T-cell (primary cell): Measurements from ENCODE around the gene RAB8B. TPM values are rescaled to one million over a fixed set of nuclear protein-coding genes. Genes with fewer than 3 reads are reported as not detected.
"Not testable (repeated sequence)": the region's sequence is repeated elsewhere in the genome, so short reads cannot be mapped to it uniquely, and the experiment has no call there.

Source experiments
- ATAC-seq, 4 experiments: fragments of 200-7000 bp in 3 of 4; fragments of 150-1000 bp in 1 of 4; cut with Tn5 transposase; replicated peaks in 1 of 4; 1 replicate in 3 of 4; 2 replicates in 1 of 4; pipeline ENCODE4 v1.10.0; 2021; ENCODE audit warnings: moderate library complexity in 3 of 4, mild to moderate bottlenecking in 2 of 4, moderate number of reproducible peaks in 1 of 4
- CTCF ChIA-PET, 2 donors: fragments of 300-600 bp; sonication (Branson Sonifier 250); formaldehyde crosslinking; loops; one replicate each; lab custom pipeline; 2022; ENCODE audit warnings: antibody characterized with exemption in 2 of 2; lab: Charles Lee
- POLR2A ChIA-PET, 2 donors: fragments of 300-600 bp; sonication (Branson Sonifier 250); formaldehyde crosslinking; loops; one replicate each; lab custom pipeline; 2022; ENCODE audit warnings: antibody characterized with exemption in 2 of 2; lab: Charles Lee
- DNase-seq, 35 experiments: peaks; one replicate each; pipeline versions ENCODE4 v3.0.0 to v3.0.0-alpha.2; 2013 to 2023
- H3K27ac ChIP-seq: one replicate; pipeline ENCODE4 v1.5.1; 2013; ENCODE audit warnings: low read length
- H3K27me3 ChIP-seq, 2 experiments: replicated peaks in 1 of 2; 1 replicate in 1 of 2; 2 replicates in 1 of 2; pipeline versions ENCODE4 v1.6.1 to v1.7.0; 2013; ENCODE audit warnings: low read length in 1 of 2, mixed read lengths in 1 of 2; ENCODE audit not compliant: control insufficient read depth in 2 of 2, insufficient read depth in 2 of 2; ENCODE audit errors: extremely low read depth in 1 of 2
- H3K36me3 ChIP-seq, 2 donors: 1 replicate in 1 of 2; 2 replicates in 1 of 2; pipeline versions ENCODE4 v1.6.1 to v1.7.0; 2013; ENCODE audit warnings: low read length in 1 of 2; ENCODE audit not compliant: control insufficient read depth in 2 of 2, insufficient read depth in 1 of 2; ENCODE audit errors: extremely low read depth in 1 of 2
- H3K4me1 ChIP-seq, 2 experiments: 1 replicate in 1 of 2; 2 replicates in 1 of 2; pipeline versions ENCODE4 v1.6.1 to v1.7.0; 2013; ENCODE audit warnings: low read length in 2 of 2, mixed read lengths in 1 of 2; ENCODE audit not compliant: insufficient read depth in 2 of 2, control insufficient read depth in 1 of 2; ENCODE audit errors: extremely low read depth in 1 of 2
- H3K4me3 ChIP-seq, 2 donors: 1 replicate in 1 of 2; 2 replicates in 1 of 2; pipeline versions ENCODE4 v1.5.1 to v1.7.0; 2013; ENCODE audit warnings: mild to moderate bottlenecking in 2 of 2, low read length in 1 of 2, moderate library complexity in 1 of 2; ENCODE audit not compliant: control insufficient read depth in 1 of 2; ENCODE audit errors: extremely low read depth in 1 of 2
- H3K9me3 ChIP-seq: 2 replicates; pipeline ENCODE4 v1.7.0; 2013
- H3K27ac Mint-ChIP-seq, 2 donors: one replicate each; pipeline ENCODE4 v1.8.0; 2020 to 2021; ENCODE audit warnings: mild to moderate bottlenecking in 2 of 2, mixed read lengths in 2 of 2
- H3K27me3 Mint-ChIP-seq, 2 donors: one replicate each; pipeline ENCODE4 v1.8.0; 2021 to 2022; ENCODE audit warnings: mixed read lengths in 2 of 2
- H3K36me3 Mint-ChIP-seq: one replicate; pipeline ENCODE4 v1.8.0; 2021; ENCODE audit warnings: mixed read lengths
- H3K4me1 Mint-ChIP-seq, 3 donors: one replicate each; pipeline ENCODE4 v1.8.0; 2020 to 2022; ENCODE audit warnings: mixed read lengths in 3 of 3, mild to moderate bottlenecking in 1 of 3
- H3K4me3 Mint-ChIP-seq, 3 donors: one replicate each; pipeline ENCODE4 v1.8.0; 2020 to 2022; ENCODE audit warnings: mild to moderate bottlenecking in 3 of 3, mixed read lengths in 3 of 3, moderate library complexity in 3 of 3
- H3K9me3 Mint-ChIP-seq, 3 donors: one replicate each; pipeline ENCODE4 v1.8.0; 2020 to 2022; ENCODE audit warnings: mixed read lengths in 3 of 3
- WGBS: methylation state at CpG from one replicate; pipeline ENCODE4 v1.1.5; 2013; ENCODE audit warnings: missing lambda C conversion rate; ENCODE audit not compliant: insufficient coverage; 5-methylcytosine and 5-hydroxymethylcytosine counted together
- total RNA-seq, 35 experiments: library from RNA in 6 of 35; stranded (reverse) in 6 of 35; fragments of 120-200 nt in 1 of 35; gene quantifications; one replicate each; pipeline versions ENCODE4 v1.2.1 to v1.2.4 and lab custom pipeline; 2013 to 2026

Gene RAB8B
- total RNA-seq, 5 donors from 2014 or later (not counting 1 experiment from before 2014, with no cell fraction given) = 52.2 to 66.7 (median 55.7) TPM

GRCh38 chr15:63232405-63232804 lies 43.0 kb downstream of the RAB8B start:
- Histone ChIP-seq H3K27ac (peak overlapping the region; percentile 79), H3K9me3 (no peaks in the 10 kb centered on the region), H3K27me3 (no peaks in the 10 kb centered on the region), H3K36me3 (peaks cover 0 to 12% of the 10 kb centered on the region in 2 donors), H3K4me1 (peaks cover 24 to 30% of the 10 kb centered on the region in 2 experiments), H3K4me3 (no peak overlapping the region)
- no CpG with 5 or more reads among the region's 4 CpGs for WGBS
- ChIA-PET CTCF (interaction anchor here (0.5 to 1.4 kb wide), 8 partner anchors 15 to 185 kb away, joined by 3 to 6 read pairs (median 3); partner anchors contain the start of gene RPS27L (in 1 of the 2)), POLR2A (interaction anchor here (0.5 to 2.9 kb wide), 18 partner anchors 15 to 634 kb away, joined by 3 to 20 read pairs (median 5); partner anchors contain the start of gene RAB8B (in 1 of the 2))
- H3K27me3 Mint-ChIP-seq = no peaks in the 10 kb centered on the region
- H3K27ac Mint-ChIP-seq = peak overlapping the region; percentile 75 to 80
- H3K4me3 Mint-ChIP-seq = peak overlapping the region; percentile 4 to 51 (median 21)
- peaks cover 22% of the 10 kb centered on the region for H3K36me3 Mint-ChIP-seq
- H3K4me1 Mint-ChIP-seq = peaks cover 80 to 88% (median 84%) of the 10 kb centered on the region in 3 donors
- DNase-seq (peak in 1 of 35 experiments; percentile 58), ATAC-seq (peak; percentile 63 to 76 (median 72))
- no peaks in the 10 kb centered on the region for H3K9me3 Mint-ChIP-seq

GRCh38 chr15:63232943-63233342 lies 43.5 kb downstream of the RAB8B start:
- Histone ChIP-seq H3K27ac (peak overlapping the region; percentile 79), H3K4me1 (peaks cover 23 to 27% of the 10 kb centered on the region in 2 experiments), H3K36me3 (peaks cover 0 to 12% of the 10 kb centered on the region in 2 donors), H3K27me3 (no peaks in the 10 kb centered on the region), H3K9me3 (no peaks in the 10 kb centered on the region), H3K4me3 (no peak overlapping the region)
- ATAC-seq (no peak), DNase-seq (no peak)
- H3K4me1 Mint-ChIP-seq = peaks cover 80 to 88% (median 84%) of the 10 kb centered on the region in 3 donors
- CTCF ChIA-PET = interaction anchor here (0.5 to 1.4 kb wide), 9 partner anchors 22 to 586 kb away, joined by 3 to 6 read pairs (median 4); partner anchors contain the start of gene RPS27L (in 1 of the 2)
- H3K4me3 Mint-ChIP-seq = peak overlapping the region in 1 of 3 donors; percentile 51
- H3K27me3 Mint-ChIP-seq = no peaks in the 10 kb centered on the region
- peaks cover 19% of the 10 kb centered on the region for H3K36me3 Mint-ChIP-seq
- POLR2A ChIA-PET = interaction anchor here (0.5 to 2.9 kb wide), 19 partner anchors 15 to 372 kb away, joined by 3 to 20 read pairs (median 4); partner anchors contain the start of gene RAB8B (in 1 of the 2)
- WGBS = no CpG with 5 or more reads among the region's 5 CpGs
- peak overlapping the region in 1 of 2 donors; percentile 11 for H3K27ac Mint-ChIP-seq
- no peaks in the 10 kb centered on the region for H3K9me3 Mint-ChIP-seq

- ATAC-seq (no peak), DNase-seq (no peak)
- Histone ChIP-seq H3K4me3 (no peak overlapping the region), H3K4me1 (peaks cover 26 to 32% of the 10 kb centered on the region in 2 experiments), H3K27ac (peak overlapping the region; percentile 79), H3K36me3 (peaks cover 0 to 9% of the 10 kb centered on the region in 2 donors), H3K9me3 (no peaks in the 10 kb centered on the region), H3K27me3 (no peaks in the 10 kb centered on the region)
- Mint-ChIP-seq H3K27ac (peak overlapping the region; percentile 42 to 61), H3K36me3 (peaks cover 19% of the 10 kb centered on the region), H3K9me3 (no peaks in the 10 kb centered on the region), H3K27me3 (no peaks in the 10 kb centered on the region), H3K4me1 (peaks cover 81 to 88% (median 82%) of the 10 kb centered on the region in 3 donors), H3K4me3 (no peak overlapping the region)
- WGBS = 83% methylated on average over 1 of the region's 5 CpGs
- CTCF ChIA-PET = interaction anchor here (1.0 to 1.4 kb wide), 2 partner anchors 37 to 186 kb away, joined by 3 to 4 read pairs; no protein-coding TSS in a partner anchor
- POLR2A ChIA-PET = interaction anchor here (0.7 to 2.9 kb wide), 3 partner anchors 16 to 58 kb away, joined by 3 to 20 read pairs (median 10); no protein-coding TSS in a partner anchor
Observed at GRCh38 chr15:63233667-63234423, 44.4 kb downstream of the RAB8B start.

- no peak overlapping the region for H3K4me3 ChIP-seq
- 100% methylated on average over 1 of the region's 5 CpGs for WGBS
- no peak for ATAC-seq
- peaks cover 0 to 9% of the 10 kb centered on the region in 2 donors for H3K36me3 ChIP-seq
- no peak for DNase-seq
- H3K36me3 Mint-ChIP-seq = peaks cover 19% of the 10 kb centered on the region
- no peaks in the 10 kb centered on the region for H3K27me3 ChIP-seq
- peaks cover 31 to 33% of the 10 kb centered on the region in 2 experiments for H3K4me1 ChIP-seq
- H3K4me3 Mint-ChIP-seq = peak overlapping the region in 1 of 3 donors; percentile 43
- H3K9me3 Mint-ChIP-seq = no peaks in the 10 kb centered on the region
- CTCF ChIA-PET = no interaction called here
- no peaks in the 10 kb centered on the region for H3K27me3 Mint-ChIP-seq
- no peaks in the 10 kb centered on the region for H3K9me3 ChIP-seq
- POLR2A ChIA-PET = no interaction called here
- peaks cover 78 to 86% (median 79%) of the 10 kb centered on the region in 3 donors for H3K4me1 Mint-ChIP-seq
- peak overlapping the region; percentile 42 to 61 for H3K27ac Mint-ChIP-seq
- no peak overlapping the region for H3K27ac ChIP-seq
Observed at GRCh38 chr15:63234451-63234870, 45.1 kb downstream of the RAB8B start.

- ATAC-seq (no peak), DNase-seq (no peak)
- no peak overlapping the region for H3K27ac Mint-ChIP-seq
- Histone ChIP-seq H3K4me1 (peaks cover 30 to 31% of the 10 kb centered on the region in 2 experiments), H3K4me3 (no peak overlapping the region), H3K27ac (no peak overlapping the region), H3K9me3 (no peaks in the 10 kb centered on the region), H3K36me3 (peaks cover 0 to 9% of the 10 kb centered on the region in 2 donors), H3K27me3 (no peaks in the 10 kb centered on the region)
- peaks cover 19% of the 10 kb centered on the region for H3K36me3 Mint-ChIP-seq
- H3K4me1 Mint-ChIP-seq = peaks cover 76 to 80% (median 80%) of the 10 kb centered on the region in 3 donors
- H3K27me3 Mint-ChIP-seq = no peaks in the 10 kb centered on the region
- H3K9me3 Mint-ChIP-seq = no peaks in the 10 kb centered on the region
- H3K4me3 Mint-ChIP-seq = no peak overlapping the region
- ChIA-PET POLR2A (no interaction called here), CTCF (no interaction called here)
Observed at GRCh38 chr15:63236272-63236671, 46.9 kb downstream of the RAB8B start.

GRCh38 chr15:63237086-63237485 lies 47.7 kb downstream of the RAB8B start:
- H3K9me3 Mint-ChIP-seq, H3K27ac ChIP-seq, H3K27me3 Mint-ChIP-seq, H3K4me3 ChIP-seq, DNase-seq, H3K9me3 ChIP-seq, ATAC-seq, H3K36me3 ChIP-seq, H3K27me3 ChIP-seq, H3K4me3 Mint-ChIP-seq: not testable (repeated sequence)
- peaks cover 26 to 30% of the 10 kb centered on the region in 2 experiments for H3K4me1 ChIP-seq
- H3K27ac Mint-ChIP-seq = peak overlapping the region; percentile 0 to 19
- WGBS = no CpG with 5 or more reads among the region's 1 CpG
- peaks cover 74 to 79% (median 76%) of the 10 kb centered on the region in 3 donors for H3K4me1 Mint-ChIP-seq
- ChIA-PET CTCF (interaction anchor here in 1 of 2 donors (2.4 kb wide), 1 partner anchor 45 kb away, joined by 8 read pairs; no protein-coding TSS in a partner anchor), POLR2A (interaction anchor here in 1 of 2 donors (0.6 to 1.0 kb wide), 2 partner anchors 9 to 44 kb away, joined by 3 read pairs; no protein-coding TSS in a partner anchor)
- H3K36me3 Mint-ChIP-seq = peaks cover 23% of the 10 kb centered on the region
